Peyer's patch (tissue), 4 donors: ENCODE measurements around the gene CAMP.

Experiments
- POLR2A ChIP-seq, 2 donors: fragments of 450-650 bp; IDR thresholded peaks; one replicate each; pipeline ENCODE4 v1.5.1; 2017; ENCODE audit warnings: antibody characterized with exemption in 2 of 2, mild to moderate bottlenecking in 2 of 2, moderate library complexity in 2 of 2
- TF ChIP-seq, protein P1 (sequence below), 6 experiments: fragments of 450-650 bp in 4 of 6; fragments of 200-600 bp in 2 of 6; sonication (generic) in 1 of 6; IDR thresholded peaks; one replicate each; pipeline ENCODE4 v1.5.1; 2017 to 2019; ENCODE audit warnings: antibody characterized with exemption in 6 of 6, mild to moderate bottlenecking in 3 of 6, moderate library complexity in 1 of 6

DNA sequence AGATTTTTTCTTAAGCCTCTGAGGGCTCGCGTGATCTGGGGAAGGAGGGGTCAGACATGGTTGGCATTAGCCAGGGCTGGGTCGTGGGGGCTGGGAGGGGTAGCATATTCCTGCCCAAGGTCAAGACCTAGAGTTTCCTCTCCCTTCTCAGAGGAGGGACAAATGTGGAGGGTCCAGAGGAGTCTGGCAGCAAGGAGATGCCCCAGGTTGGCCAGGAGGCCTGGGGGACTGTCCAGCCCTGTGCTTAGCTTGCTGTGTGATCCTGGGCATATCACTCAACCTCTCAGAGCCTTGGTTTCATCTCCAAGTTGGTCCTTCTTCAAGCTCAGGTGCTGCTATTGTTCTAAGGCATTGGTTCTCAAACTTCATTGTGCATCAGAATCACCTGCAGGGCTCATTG lies 9.1 kb upstream of the CAMP start:
- TF ChIP-seq, protein P1, sequence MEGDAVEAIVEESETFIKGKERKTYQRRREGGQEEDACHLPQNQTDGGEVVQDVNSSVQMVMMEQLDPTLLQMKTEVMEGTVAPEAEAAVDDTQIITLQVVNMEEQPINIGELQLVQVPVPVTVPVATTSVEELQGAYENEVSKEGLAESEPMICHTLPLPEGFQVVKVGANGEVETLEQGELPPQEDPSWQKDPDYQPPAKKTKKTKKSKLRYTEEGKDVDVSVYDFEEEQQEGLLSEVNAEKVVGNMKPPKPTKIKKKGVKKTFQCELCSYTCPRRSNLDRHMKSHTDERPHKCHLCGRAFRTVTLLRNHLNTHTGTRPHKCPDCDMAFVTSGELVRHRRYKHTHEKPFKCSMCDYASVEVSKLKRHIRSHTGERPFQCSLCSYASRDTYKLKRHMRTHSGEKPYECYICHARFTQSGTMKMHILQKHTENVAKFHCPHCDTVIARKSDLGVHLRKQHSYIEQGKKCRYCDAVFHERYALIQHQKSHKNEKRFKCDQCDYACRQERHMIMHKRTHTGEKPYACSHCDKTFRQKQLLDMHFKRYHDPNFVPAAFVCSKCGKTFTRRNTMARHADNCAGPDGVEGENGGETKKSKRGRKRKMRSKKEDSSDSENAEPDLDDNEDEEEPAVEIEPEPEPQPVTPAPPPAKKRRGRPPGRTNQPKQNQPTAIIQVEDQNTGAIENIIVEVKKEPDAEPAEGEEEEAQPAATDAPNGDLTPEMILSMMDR (IDR thresholded peaks at IDR 0.05) = no peak
- no peak for TF ChIP-seq POLR2A (IDR thresholded peaks at IDR 0.05)
